ENCODE results near the gene PITX3.

PITX3 gene

GRCh38 chr10:102241444-102242117, at the start of gene PITX3:
Gene PITX3, minus strand, starts transcription at chr10:102241512. Its CDS starts 9,432 bp downstream, at chr10:102232080.
- DNase-seq, result peak; percentile 68

- no peak for DNase-seq
Measured at GRCh38 chr10:102289840-102290239, 48.5 kb upstream of the PITX3 start.

- no peak for DNase-seq
Measured at GRCh38 chr10:102289356-102289755, 48.0 kb upstream of the PITX3 start.

GRCh38 chr10:102287991-102288390, 46.7 kb upstream of the PITX3 start:
- DNase-seq, result no peak

GRCh38 chr10:102287538-102287937, 46.2 kb upstream of the PITX3 start:
- no peak for DNase-seq

GRCh38 chr10:102286216-102286615, 44.9 kb upstream of the PITX3 start:
- DNase-seq, result no peak

GRCh38 chr10:102285133-102285532, 43.8 kb upstream of the PITX3 start:
- DNase-seq, result no peak

- DNase-seq, result no peak
Measured at GRCh38 chr10:102284531-102284930, 43.2 kb upstream of the PITX3 start.

- DNase-seq, result no peak
Measured at GRCh38 chr10:102283890-102284289, 42.6 kb upstream of the PITX3 start.

GRCh38 chr10:102283488-102283887, 42.2 kb upstream of the PITX3 start:
- no peak for DNase-seq

- DNase-seq, result no peak
Measured at GRCh38 chr10:102281102-102281487, 39.8 kb upstream of the PITX3 start.

- DNase-seq, result peak; percentile 1
Measured at GRCh38 chr10:102280397-102281101, 39.2 kb upstream of the PITX3 start.

- no peak for DNase-seq
Measured at GRCh38 chr10:102279104-102279503, 37.8 kb upstream of the PITX3 start.

GRCh38 chr10:102275343-102275742, 34.0 kb upstream of the PITX3 start:
- DNase-seq, result no peak

- no peak for DNase-seq
Measured at GRCh38 chr10:102274062-102274461, 32.8 kb upstream of the PITX3 start.

- DNase-seq, result no peak
Measured at GRCh38 chr10:102269017-102269416, 27.7 kb upstream of the PITX3 start.

- DNase-seq, result no peak
Measured at GRCh38 chr10:102268375-102268888, 27.1 kb upstream of the PITX3 start.

- DNase-seq, result no peak
Measured at GRCh38 chr10:102267748-102268147, 26.4 kb upstream of the PITX3 start.

GRCh38 chr10:102266670-102267069, 25.4 kb upstream of the PITX3 start:
- DNase-seq, result no peak

GRCh38 chr10:102264371-102264770, 23.1 kb upstream of the PITX3 start:
- DNase-seq, result no peak

GRCh38 chr10:102262744-102263370, 21.5 kb upstream of the PITX3 start:
- DNase-seq, result no peak

- DNase-seq, result no peak
Measured at GRCh38 chr10:102261842-102262241, 20.5 kb upstream of the PITX3 start.

- no peak for DNase-seq
Measured at GRCh38 chr10:102261196-102261595, 19.9 kb upstream of the PITX3 start.

- DNase-seq, result no peak
Measured at GRCh38 chr10:102255404-102255803, 14.1 kb upstream of the PITX3 start.

All from NCI-H774 (cell line).